ENCODE results near the gene LRRC72.

The LRRC72 gene

GRCh38 chr7:16559497-16560179, 33.0 kb downstream of the LRRC72 start:
- H3K4me3 ChIP-seq (ENCODE audit: low read depth, low read length) = no peak overlapping the region
- no peak for TF ChIP-seq CTCF (IDR thresholded peaks at IDR 0.05; ENCODE audit: borderline replicate concordance, insufficient read depth, low read depth, low read length)

- no peak for TF ChIP-seq CTCF (IDR thresholded peaks at IDR 0.05; ENCODE audit: borderline replicate concordance, insufficient read depth, low read depth, low read length)
- no peak overlapping the region for H3K4me3 ChIP-seq (ENCODE audit: low read depth, low read length)
Measured at GRCh38 chr7:16561943-16562342, 35.3 kb downstream of the LRRC72 start.

DNA sequence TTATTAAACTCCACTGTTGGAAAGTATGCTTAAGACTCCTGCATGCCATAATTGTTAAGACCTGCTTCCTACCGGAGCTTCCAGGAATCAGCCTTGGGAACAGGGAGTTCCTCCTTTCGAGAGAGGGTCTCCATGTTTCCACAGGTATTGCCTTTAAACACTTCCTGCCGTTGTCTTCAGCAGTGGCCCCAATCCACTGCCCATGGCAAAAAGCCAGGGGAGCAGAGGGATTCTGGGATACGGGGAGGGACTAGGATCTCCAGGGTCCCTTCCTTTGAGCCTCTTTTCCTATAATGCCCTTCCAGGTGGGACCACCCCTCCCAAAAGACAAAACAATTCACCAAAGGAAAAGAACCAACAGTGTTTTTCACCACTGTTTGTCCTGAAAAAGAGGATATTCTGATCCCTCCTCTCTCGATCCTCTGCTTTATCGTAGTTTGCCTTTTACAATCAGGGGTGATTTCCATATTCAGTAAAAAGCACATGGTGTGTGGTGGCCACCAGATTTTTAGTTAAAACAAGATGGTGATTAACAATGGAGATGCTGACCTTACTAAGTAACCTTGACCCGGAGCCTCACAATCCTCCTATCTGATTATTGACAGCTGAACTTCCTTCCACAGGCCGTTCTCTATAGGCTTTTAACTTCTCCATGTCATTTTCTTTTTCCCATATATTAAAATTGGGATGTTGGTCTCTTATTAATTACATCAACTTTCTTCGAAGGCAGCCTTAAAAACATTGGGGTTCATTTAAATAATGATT, 36.0 kb downstream of the LRRC72 start:
- H3K4me3 ChIP-seq (ENCODE audit: low read depth, low read length) = no peak overlapping the region
- no peak for TF ChIP-seq CTCF (IDR thresholded peaks at IDR 0.05; ENCODE audit: borderline replicate concordance, insufficient read depth, low read depth, low read length)

GRCh38 chr7:16563281-16564022, 36.8 kb downstream of the LRRC72 start:
- no peak for TF ChIP-seq CTCF (IDR thresholded peaks at IDR 0.05; ENCODE audit: borderline replicate concordance, insufficient read depth, low read depth, low read length)
- no peak overlapping the region for H3K4me3 ChIP-seq (ENCODE audit: low read depth, low read length)

DNA sequence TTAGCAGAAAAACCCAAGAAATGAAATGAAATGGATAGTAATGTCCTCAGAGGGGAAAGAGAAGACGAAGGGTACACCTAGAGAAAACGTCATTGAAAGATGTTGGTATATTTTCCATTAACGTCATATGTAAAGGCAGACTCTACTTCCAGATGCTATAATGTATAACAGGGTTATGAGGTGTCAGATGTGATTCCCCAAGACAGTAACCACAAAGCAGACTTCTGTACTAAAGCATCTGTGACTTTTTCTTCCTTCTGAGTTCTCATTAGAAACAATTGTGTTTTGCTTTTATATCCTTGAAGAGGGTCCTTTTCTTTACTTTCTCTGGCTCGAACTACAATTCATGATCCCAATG, 37.4 kb downstream of the LRRC72 start:
- H3K4me3 ChIP-seq (ENCODE audit: low read depth, low read length) = no peak overlapping the region
- no peak for TF ChIP-seq CTCF (IDR thresholded peaks at IDR 0.05; ENCODE audit: borderline replicate concordance, insufficient read depth, low read depth, low read length)

DNA sequence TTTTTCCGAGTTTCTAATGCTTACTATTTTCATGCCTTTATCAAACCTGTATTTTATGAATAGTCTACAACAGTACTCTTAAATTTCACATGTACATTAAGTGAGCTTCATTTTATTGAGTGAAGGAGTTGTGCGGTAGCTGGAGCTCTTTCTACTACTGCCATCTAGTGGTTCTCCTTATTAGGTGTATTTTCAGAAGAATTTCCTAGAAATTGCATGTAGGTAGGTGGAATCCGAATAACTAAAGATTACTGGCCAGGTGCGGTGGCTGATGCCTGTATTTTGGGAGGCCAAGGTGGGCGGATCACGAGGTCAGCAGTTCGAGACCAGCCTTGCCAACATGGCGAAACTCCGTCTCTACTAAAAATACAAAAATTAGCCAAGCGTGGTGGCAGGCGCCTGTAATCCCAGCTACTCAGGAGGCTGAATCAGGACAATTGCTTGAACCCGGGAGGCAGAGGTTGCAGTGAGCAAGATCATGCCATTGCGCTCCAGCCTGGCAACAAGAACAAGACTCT, 38.3 kb downstream of the LRRC72 start:
- H3K4me3 ChIP-seq (ENCODE audit: low read depth, low read length) = no peak overlapping the region
- peak; percentile 45; the same call in 1 of the 2 replicates for TF ChIP-seq CTCF (IDR thresholded peaks at IDR 0.05; ENCODE audit: borderline replicate concordance, insufficient read depth, low read depth, low read length)

Measured in GM12875 (cell line).